ENCODE data around the gene AP5S1. TPM values are rescaled to one million over a fixed set of nuclear protein-coding genes. Genes with fewer than 3 reads are reported as not detected.

Gene AP5S1
- total RNA-seq, 1 donor from 2014 or later = 6.1 TPM

GRCh38 chr20:3871550-3872265 is 51.4 kb downstream of the AP5S1 start:
- H3K4me1 ChIP-seq = peaks cover 21% of the 10 kb centered on the region
- TF ChIP-seq POLR2A (IDR thresholded peaks at IDR 0.05) (no peak), CTCF (IDR thresholded peaks at IDR 0.05) (no peak), POLR2AphosphoS5 (IDR thresholded peaks at IDR 0.05; ENCODE audit: insufficient read depth in 1 of 2, low read depth in 1 of 2) (no peak)
- H3K27me3 ChIP-seq = no peaks in the 10 kb centered on the region
- no peak overlapping the region for H3K27ac ChIP-seq
- intact Hi-C loops (cut with DNase I) = no loop called here
- H3K36me3 ChIP-seq = peaks cover 0 to 24% of the 10 kb centered on the region in 2 donors
- H3K9me3 ChIP-seq = no peaks in the 10 kb centered on the region
- no peak for DNase-seq (ENCODE audit: extremely low spot score in 2 of 2)
- H3K4me3 ChIP-seq = no peak overlapping the region

- DNase-seq (ENCODE audit: extremely low spot score in 2 of 2) = no peak
- Histone ChIP-seq H3K9me3 (no peaks in the 10 kb centered on the region), H3K4me1 (peaks cover 21% of the 10 kb centered on the region), H3K4me3 (no peak overlapping the region), H3K27me3 (no peaks in the 10 kb centered on the region), H3K27ac (no peak overlapping the region), H3K36me3 (peaks cover 0 to 20% of the 10 kb centered on the region in 2 donors)
- intact Hi-C loops (cut with DNase I) = no loop called here
- no peak for TF ChIP-seq CTCF (IDR thresholded peaks at IDR 0.05)
- TF ChIP-seq POLR2AphosphoS5 (IDR thresholded peaks at IDR 0.05; ENCODE audit: insufficient read depth in 1 of 2, low read depth in 1 of 2) = no peak
- no peak for TF ChIP-seq POLR2A (IDR thresholded peaks at IDR 0.05)
These were observed 53.2 kb downstream of the AP5S1 start for GRCh38 chr20:3873507-3873906.

GRCh38 chr20:3874194-3874844 is 54.0 kb downstream of the AP5S1 start:
- no peak for DNase-seq (ENCODE audit: extremely low spot score in 2 of 2)
- Histone ChIP-seq H3K9me3 (no peaks in the 10 kb centered on the region), H3K36me3 (peaks cover 0 to 20% of the 10 kb centered on the region in 2 donors), H3K27me3 (no peaks in the 10 kb centered on the region), H3K27ac (peak overlapping the region; percentile 33), H3K4me3 (no peak overlapping the region), H3K4me1 (peaks cover 21% of the 10 kb centered on the region)
- TF ChIP-seq POLR2A (IDR thresholded peaks at IDR 0.05) = no peak
- TF ChIP-seq CTCF (IDR thresholded peaks at IDR 0.05) = no peak
- TF ChIP-seq POLR2AphosphoS5 (IDR thresholded peaks at IDR 0.05; ENCODE audit: insufficient read depth in 1 of 2, low read depth in 1 of 2) = no peak
- intact Hi-C loops (cut with DNase I) = no loop called here

- Histone ChIP-seq H3K27ac (no peak overlapping the region), H3K27me3 (no peaks in the 10 kb centered on the region), H3K4me1 (peaks cover 21% of the 10 kb centered on the region), H3K9me3 (no peaks in the 10 kb centered on the region), H3K4me3 (no peak overlapping the region), H3K36me3 (peaks cover 0 to 13% of the 10 kb centered on the region in 2 donors)
- DNase-seq (ENCODE audit: extremely low spot score in 2 of 2) = no peak
- no peak for TF ChIP-seq CTCF (IDR thresholded peaks at IDR 0.05)
- no peak for TF ChIP-seq POLR2AphosphoS5 (IDR thresholded peaks at IDR 0.05; ENCODE audit: insufficient read depth in 1 of 2, low read depth in 1 of 2)
- TF ChIP-seq POLR2A (IDR thresholded peaks at IDR 0.05) = no peak
- intact Hi-C loops (cut with DNase I) = no loop called here
These were observed 55.1 kb downstream of the AP5S1 start for GRCh38 chr20:3875378-3875974.

Data from vagina (tissue), 2 donors.